Endothelial cell of umbilical vein (primary cell): ENCODE measurements around the gene C4orf17. TPM values are rescaled to one million over a fixed set of nuclear protein-coding genes. Genes with fewer than 3 reads are reported as not detected.

Experiments
- BruUV-seq: library from RNA; stranded (reverse); fragments of 400-500 nt; replicated peaks from 2 replicates; lab custom pipeline; 2021; lab: Mats Ljungman, UMichigan
- CTCF ChIA-PET: fragments of 300-600, 350-600 bp; sonication (Branson Sonifier 250); formaldehyde crosslinking; loops from one replicate; lab custom pipeline; 2021; ENCODE audit warnings: antibody characterized with exemption, inconsistent platforms; lab: Charles Lee
- POLR2A ChIA-PET: fragments of 300-600, 350-600 bp; sonication (Branson Sonifier 250); formaldehyde crosslinking; loops from one replicate; lab custom pipeline; 2021; ENCODE audit warnings: antibody characterized with exemption, inconsistent platforms; lab: Charles Lee
- DNase-seq: peaks from one replicate; pipeline ENCODE4 v3.0.0-alpha.2; 2011; ENCODE audit warnings: low read depth, low spot score
- FAIRE-seq: peaks from 2 replicates; lab custom pipeline; 2011; peaks lifted over from hg19 to GRCh38; lab: Jason Lieb, UNC
- H2AFZ ChIP-seq: 2 replicates; pipeline ENCODE4 v1.6.0; 2012; ENCODE audit warnings: low read depth, low read length, control low read depth, inconsistent platforms
- H3K27ac ChIP-seq: 2 replicates; pipeline ENCODE4 v1.5.1; 2011; ENCODE audit warnings: low read depth, mild to moderate bottlenecking, control low read depth, low read length, moderate library complexity; ENCODE audit not compliant: insufficient read depth
- H3K27me3 ChIP-seq, 2 experiments: 2 replicates each; pipeline versions ENCODE4 v1.6.0 to v1.6.1; 2011; ENCODE audit warnings: low read length in 2 of 2, mixed read lengths in 1 of 2; ENCODE audit not compliant: control insufficient read depth in 2 of 2, insufficient read depth in 2 of 2
- H3K36me3 ChIP-seq, 2 experiments: 2 replicates in 1 of 2; 3 replicates in 1 of 2; pipeline ENCODE4 v1.5.1; 2011; ENCODE audit warnings: low read length in 2 of 2, mild to moderate bottlenecking in 1 of 2, moderate library complexity in 1 of 2; ENCODE audit not compliant: control insufficient read depth in 2 of 2, insufficient read depth in 2 of 2; ENCODE audit errors: extremely low read depth in 1 of 2
- H3K4me1 ChIP-seq: 3 replicates; pipeline ENCODE4 v1.5.1; 2011; ENCODE audit warnings: mild to moderate bottlenecking, low read length; ENCODE audit not compliant: control insufficient read depth, insufficient read depth; ENCODE audit errors: extremely low read depth
- H3K4me2 ChIP-seq: 2 replicates; pipeline ENCODE4 v1.6.1; 2011; ENCODE audit warnings: low read length, control low read depth, mixed read lengths; ENCODE audit not compliant: insufficient read depth
- H3K4me3 ChIP-seq, 3 experiments: fragments of 200-600 bp in 1 of 3; sonication (generic), shearing (Covaris generic) in 1 of 3; replicated peaks in 1 of 3; 2 replicates each; pipeline ENCODE4 v1.5.1; 2011 to 2016; ENCODE audit warnings: control low read depth in 3 of 3, low read length in 3 of 3, mild to moderate bottlenecking in 2 of 3, inconsistent platforms in 1 of 3, low read depth in 1 of 3, moderate library complexity in 1 of 3; ENCODE audit not compliant: insufficient read depth in 1 of 3
- H3K79me2 ChIP-seq: 2 replicates; pipeline ENCODE4 v1.6.0; 2012; ENCODE audit warnings: low read length, inconsistent platforms; ENCODE audit not compliant: control insufficient read depth, insufficient read depth
- H3K9ac ChIP-seq: replicated peaks from 2 replicates; pipeline ENCODE3; 2011; ENCODE audit warnings: low read length, control low read depth; ENCODE audit not compliant: insufficient read depth; ENCODE audit errors: extremely low read depth
- H3K9me1 ChIP-seq: replicated peaks from 3 replicates; pipeline ENCODE4 v1.6.0; 2011; ENCODE audit warnings: mild to moderate bottlenecking, low read length; ENCODE audit not compliant: control insufficient read depth, insufficient read depth; ENCODE audit errors: extremely low read depth
- H3K9me3 ChIP-seq: replicated peaks from 2 replicates; pipeline ENCODE4 v1.5.1; 2012; ENCODE audit warnings: low read length, inconsistent platforms; ENCODE audit not compliant: control insufficient read depth, insufficient read depth
- H4K20me1 ChIP-seq: replicated peaks from 2 replicates; pipeline ENCODE3; 2011; ENCODE audit warnings: mild to moderate bottlenecking, low read length; ENCODE audit not compliant: control insufficient read depth, insufficient read depth; ENCODE audit errors: extremely low read depth
- EZH2 ChIP-seq: IDR thresholded peaks from 2 replicates; pipeline ENCODE4 v1.6.1; 2012; ENCODE audit warnings: borderline replicate concordance, low read depth, mild to moderate bottlenecking, moderate library complexity, low read length, inconsistent platforms; ENCODE audit not compliant: severe bottlenecking
- FOS ChIP-seq: IDR thresholded peaks from 2 replicates; pipeline ENCODE4 v1.6.1; 2011; ENCODE audit warnings: mild to moderate bottlenecking, low read length, moderate library complexity, borderline replicate concordance; ENCODE audit not compliant: insufficient read depth
- GATA2 ChIP-seq: IDR thresholded peaks from 2 replicates; pipeline ENCODE4 v1.7.0; 2011; ENCODE audit warnings: low read depth, mild to moderate bottlenecking, moderate library complexity, mixed read lengths, low read length; ENCODE audit not compliant: insufficient read length, insufficient read depth
- JUN ChIP-seq: IDR thresholded peaks from 2 replicates; pipeline ENCODE4 v1.6.1; 2011; ENCODE audit warnings: borderline replicate concordance, low read depth; ENCODE audit not compliant: insufficient read length, insufficient read depth
- MAX ChIP-seq: IDR thresholded peaks from 2 replicates; pipeline ENCODE4 v1.6.1; 2011; ENCODE audit not compliant: insufficient read depth, insufficient read length
- MYC ChIP-seq: IDR thresholded peaks from one replicate; pipeline ENCODE4 v1.6.1; 2011; ENCODE audit warnings: mild to moderate bottlenecking, low read depth, low read length
- POLR2A ChIP-seq: IDR thresholded peaks from 2 replicates; pipeline ENCODE4 v1.6.1; 2012; ENCODE audit warnings: low read depth, mild to moderate bottlenecking, control low read depth, low read length
- POLR2AphosphoS5 ChIP-seq: IDR thresholded peaks from 2 replicates; pipeline ENCODE4 v1.6.1; 2012; ENCODE audit warnings: low read depth, mild to moderate bottlenecking, control low read depth, low read length, moderate library complexity; ENCODE audit not compliant: insufficient read depth
- dilution Hi-C: fragments of 300-500 bp; cut with MboI; formaldehyde crosslinking; loops from one replicate; pipeline ENCODE4 v1.15.0; 2019; ENCODE audit warnings: low sequenced_read_pairs; ENCODE audit not compliant: extremely low pct_ligation_motif_present
- intact Hi-C: fragments of 100-400 bp; cut with micrococcal nuclease; formaldehyde crosslinking; loops from one replicate; pipeline ENCODE4 v1.10.0; 2022
- polyA plus RNA-seq, 4 experiments: library from polyadenylated mRNA; depleted of rRNA in 3 of 4; stranded (reverse) in 3 of 4; unstranded in 1 of 4; fragments of >200 nt; gene quantifications; 2 replicates each; pipeline versions ENCODE4 v1.2.1 to v1.2.3, GENCODE V29; 2011 to 2012; ENCODE audit warnings: missing spikeins in 1 of 4
- total RNA-seq: library from RNA; stranded (reverse); gene quantifications from 2 replicates; pipeline ENCODE4 v1.2.3, GENCODE V29; 2021
- TF ChIP-seq, protein P1 (sequence below), 2 donors: IDR thresholded peaks; 1 replicate in 1 of 2; 2 replicates in 1 of 2; pipeline ENCODE4 v1.5.1; 2011; ENCODE audit warnings: low read length in 2 of 2, mild to moderate bottlenecking in 2 of 2, moderate library complexity in 2 of 2, control low read depth in 1 of 2, inconsistent platforms in 1 of 2, low read depth in 1 of 2; ENCODE audit not compliant: insufficient read depth in 1 of 2; ENCODE audit errors: extremely low read depth in 1 of 2

The C4orf17 gene
- total and polyA plus RNA-seq, 2 donors (not counting 3 experiments of a cell fraction or from before 2014, with no cell fraction given): not detected

GRCh38 chr4:99536848-99537247 is 26.0 kb downstream of the C4orf17 start:
- no peak overlapping the region for H3K4me3 ChIP-seq
- H3K27me3 ChIP-seq: peaks cover 0 to 3% of the 10 kb centered on the region in 2 experiments
- no peak overlapping the region for H2AFZ ChIP-seq
- intact Hi-C loops: no loop called here
- DNase-seq (no peak), FAIRE-seq (no peak)
- BruUV-seq: no TSS peak
- ChIA-PET POLR2A (no interaction called here), CTCF (no interaction called here)
- H3K9me1 ChIP-seq: no peaks in the 10 kb centered on the region
- TF ChIP-seq, protein P1, sequence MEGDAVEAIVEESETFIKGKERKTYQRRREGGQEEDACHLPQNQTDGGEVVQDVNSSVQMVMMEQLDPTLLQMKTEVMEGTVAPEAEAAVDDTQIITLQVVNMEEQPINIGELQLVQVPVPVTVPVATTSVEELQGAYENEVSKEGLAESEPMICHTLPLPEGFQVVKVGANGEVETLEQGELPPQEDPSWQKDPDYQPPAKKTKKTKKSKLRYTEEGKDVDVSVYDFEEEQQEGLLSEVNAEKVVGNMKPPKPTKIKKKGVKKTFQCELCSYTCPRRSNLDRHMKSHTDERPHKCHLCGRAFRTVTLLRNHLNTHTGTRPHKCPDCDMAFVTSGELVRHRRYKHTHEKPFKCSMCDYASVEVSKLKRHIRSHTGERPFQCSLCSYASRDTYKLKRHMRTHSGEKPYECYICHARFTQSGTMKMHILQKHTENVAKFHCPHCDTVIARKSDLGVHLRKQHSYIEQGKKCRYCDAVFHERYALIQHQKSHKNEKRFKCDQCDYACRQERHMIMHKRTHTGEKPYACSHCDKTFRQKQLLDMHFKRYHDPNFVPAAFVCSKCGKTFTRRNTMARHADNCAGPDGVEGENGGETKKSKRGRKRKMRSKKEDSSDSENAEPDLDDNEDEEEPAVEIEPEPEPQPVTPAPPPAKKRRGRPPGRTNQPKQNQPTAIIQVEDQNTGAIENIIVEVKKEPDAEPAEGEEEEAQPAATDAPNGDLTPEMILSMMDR (IDR thresholded peaks at IDR 0.05; ENCODE audit: extremely low read depth in 1 of 2, insufficient read depth in 1 of 2, low read depth in 1 of 2, low read length in 2 of 2): no peak
- TF ChIP-seq MYC (no peak), MAX (no peak), POLR2AphosphoS5 (no peak), POLR2A (no peak), GATA2 (no peak), EZH2 (no peak), FOS (no peak), JUN (no peak)
- H3K4me2 ChIP-seq: no peak overlapping the region
- H3K4me1 ChIP-seq: no peaks in the 10 kb centered on the region
- dilution Hi-C loops: no loop called here
- no peak overlapping the region for H3K27ac ChIP-seq
- H3K36me3 ChIP-seq: no peaks in the 10 kb centered on the region
- H3K79me2 ChIP-seq: no peaks in the 10 kb centered on the region
- H4K20me1 ChIP-seq: no peaks in the 10 kb centered on the region
- H3K9me3 ChIP-seq: no peaks in the 10 kb centered on the region
- H3K9ac ChIP-seq: no peak overlapping the region
